ENCODE measurements around the gene GET4.

The GET4 gene

DNA sequence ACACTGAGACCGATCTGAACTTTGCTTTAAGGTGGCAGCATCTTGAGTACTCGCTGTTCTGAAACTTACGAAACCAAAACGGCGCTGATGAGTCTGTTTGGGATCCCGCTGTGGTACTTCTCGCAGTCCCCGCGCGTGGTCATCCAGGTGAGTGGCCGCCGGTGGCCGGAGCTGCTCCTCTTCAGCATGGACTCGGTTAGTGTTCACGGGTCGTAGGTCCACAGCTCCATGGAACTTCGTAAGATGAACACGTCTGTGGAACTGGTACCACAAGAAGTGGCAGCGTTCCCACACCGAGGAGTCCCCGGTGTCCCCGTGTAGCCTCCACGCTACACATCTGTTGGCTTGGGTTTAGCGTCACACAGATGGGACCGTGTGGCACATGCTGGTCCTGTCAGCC, 10.4 kb upstream of the GET4 start:
- H3K4me3 ChIP-seq (ENCODE audit: low read depth, low read length, poor library complexity, severe bottlenecking): no peak overlapping the region
- no peaks in the 10 kb centered on the region for H3K4me1 ChIP-seq (ENCODE audit: insufficient read depth, low read length, severe bottlenecking)
- H3K9me3 ChIP-seq (ENCODE audit: low read length): no peaks in the 10 kb centered on the region
- TF ChIP-seq, protein P1, sequence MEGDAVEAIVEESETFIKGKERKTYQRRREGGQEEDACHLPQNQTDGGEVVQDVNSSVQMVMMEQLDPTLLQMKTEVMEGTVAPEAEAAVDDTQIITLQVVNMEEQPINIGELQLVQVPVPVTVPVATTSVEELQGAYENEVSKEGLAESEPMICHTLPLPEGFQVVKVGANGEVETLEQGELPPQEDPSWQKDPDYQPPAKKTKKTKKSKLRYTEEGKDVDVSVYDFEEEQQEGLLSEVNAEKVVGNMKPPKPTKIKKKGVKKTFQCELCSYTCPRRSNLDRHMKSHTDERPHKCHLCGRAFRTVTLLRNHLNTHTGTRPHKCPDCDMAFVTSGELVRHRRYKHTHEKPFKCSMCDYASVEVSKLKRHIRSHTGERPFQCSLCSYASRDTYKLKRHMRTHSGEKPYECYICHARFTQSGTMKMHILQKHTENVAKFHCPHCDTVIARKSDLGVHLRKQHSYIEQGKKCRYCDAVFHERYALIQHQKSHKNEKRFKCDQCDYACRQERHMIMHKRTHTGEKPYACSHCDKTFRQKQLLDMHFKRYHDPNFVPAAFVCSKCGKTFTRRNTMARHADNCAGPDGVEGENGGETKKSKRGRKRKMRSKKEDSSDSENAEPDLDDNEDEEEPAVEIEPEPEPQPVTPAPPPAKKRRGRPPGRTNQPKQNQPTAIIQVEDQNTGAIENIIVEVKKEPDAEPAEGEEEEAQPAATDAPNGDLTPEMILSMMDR (IDR thresholded peaks at IDR 0.05; ENCODE audit: low read length): no peak
- TF ChIP-seq EZH2 (IDR thresholded peaks at IDR 0.05; ENCODE audit: borderline replicate concordance, low read length): no peak
- peaks cover 72% of the 10 kb centered on the region for H3K36me3 ChIP-seq (ENCODE audit: insufficient read depth, low read length)
- H3K27ac ChIP-seq (ENCODE audit: low read depth, low read length, poor library complexity, severe bottlenecking): no peak overlapping the region
- no peak overlapping the region for H2AFZ ChIP-seq (ENCODE audit: low read length)
- no peaks in the 10 kb centered on the region for H3K79me2 ChIP-seq (ENCODE audit: insufficient read depth, low read length)
- no peak overlapping the region for H3K9ac ChIP-seq (ENCODE audit: low read length)
- no peaks in the 10 kb centered on the region for H3F3A ChIP-seq (ENCODE audit: insufficient read depth, low read length)
- H3K27me3 ChIP-seq (ENCODE audit: insufficient read depth, low read length): no peaks in the 10 kb centered on the region
- H3K4me2 ChIP-seq (ENCODE audit: low read length): no peak overlapping the region
- no peaks in the 10 kb centered on the region for H4K20me1 ChIP-seq (ENCODE audit: insufficient read depth, low read length)
- H3K9me2 ChIP-seq (ENCODE audit: low read depth, low read length): no peaks in the 10 kb centered on the region

DNA sequence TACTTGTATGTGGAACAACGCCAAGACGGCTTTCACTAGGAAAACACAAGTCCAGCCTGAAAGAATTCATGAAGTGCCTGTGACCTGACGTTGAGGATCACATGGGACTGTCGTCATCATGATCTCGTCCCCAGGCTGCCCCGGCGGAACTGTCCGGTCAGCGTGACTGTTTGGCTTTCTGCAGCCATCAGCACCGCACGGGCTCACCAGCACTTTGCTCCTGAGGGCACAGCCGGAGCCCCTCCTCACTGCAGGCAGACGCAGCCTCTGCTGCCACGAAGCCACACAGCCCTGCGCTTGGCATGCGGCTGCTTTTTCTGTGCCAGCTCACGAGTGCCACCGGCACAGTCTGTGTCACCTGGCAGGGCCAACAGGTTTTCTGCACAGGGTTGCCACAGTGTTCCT, 9.4 kb upstream of the GET4 start:
- H3K36me3 ChIP-seq (ENCODE audit: insufficient read depth, low read length): peaks cover 67% of the 10 kb centered on the region
- H2AFZ ChIP-seq (ENCODE audit: low read length): no peak overlapping the region
- no peak overlapping the region for H3K27ac ChIP-seq (ENCODE audit: low read depth, low read length, poor library complexity, severe bottlenecking)
- H3K9ac ChIP-seq (ENCODE audit: low read length): no peak overlapping the region
- H3K79me2 ChIP-seq (ENCODE audit: insufficient read depth, low read length): no peaks in the 10 kb centered on the region
- no peaks in the 10 kb centered on the region for H3K4me1 ChIP-seq (ENCODE audit: insufficient read depth, low read length, severe bottlenecking)
- no peaks in the 10 kb centered on the region for H3K9me2 ChIP-seq (ENCODE audit: low read depth, low read length)
- no peak overlapping the region for H3K4me2 ChIP-seq (ENCODE audit: low read length)
- H3F3A ChIP-seq (ENCODE audit: insufficient read depth, low read length): no peaks in the 10 kb centered on the region
- H3K4me3 ChIP-seq (ENCODE audit: low read depth, low read length, poor library complexity, severe bottlenecking): no peak overlapping the region
- no peaks in the 10 kb centered on the region for H4K20me1 ChIP-seq (ENCODE audit: insufficient read depth, low read length)
- H3K27me3 ChIP-seq (ENCODE audit: insufficient read depth, low read length): no peaks in the 10 kb centered on the region
- no peaks in the 10 kb centered on the region for H3K9me3 ChIP-seq (ENCODE audit: low read length)
- TF ChIP-seq, protein P1 (IDR thresholded peaks at IDR 0.05; ENCODE audit: low read length): no peak
- TF ChIP-seq EZH2 (IDR thresholded peaks at IDR 0.05; ENCODE audit: borderline replicate concordance, low read length): no peak

DNA sequence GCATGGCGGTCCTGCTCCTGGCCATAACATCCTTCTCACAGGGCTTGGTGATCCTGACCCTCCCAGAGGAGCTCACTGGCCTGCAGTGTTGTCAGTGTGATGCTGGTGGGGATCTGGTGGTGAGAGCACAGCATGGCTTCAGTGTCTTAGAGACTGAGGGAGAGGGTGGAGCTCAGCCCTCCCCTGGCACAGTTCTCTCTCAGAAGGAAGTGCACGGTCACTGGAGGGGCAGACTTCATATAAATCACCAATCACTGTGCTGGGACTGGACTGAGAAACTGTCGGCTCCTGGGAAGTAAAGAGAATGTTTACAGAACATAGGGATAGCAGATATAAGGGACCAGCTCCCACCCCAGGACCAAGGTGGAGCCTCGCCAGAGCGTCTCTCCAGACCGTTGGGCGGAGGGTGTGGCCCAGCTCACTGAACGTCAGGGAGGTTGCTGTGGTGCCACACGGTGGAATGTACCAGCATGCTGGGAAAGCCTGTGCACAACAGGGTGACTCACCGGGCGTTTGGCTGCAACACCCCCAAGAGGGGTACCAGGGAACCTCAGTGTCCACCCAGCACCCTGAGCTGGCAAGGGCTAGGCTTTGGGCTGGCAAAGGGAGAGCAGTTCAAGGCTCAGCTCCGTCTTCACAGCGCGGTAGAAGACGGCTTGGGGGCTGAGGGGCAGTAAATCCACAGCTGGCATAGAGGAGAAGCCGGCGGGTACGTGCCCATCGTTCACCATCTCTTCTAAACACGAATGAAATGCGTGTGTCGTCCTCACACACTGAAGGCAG, 8.8 kb upstream of the GET4 start:
- no peaks in the 10 kb centered on the region for H3K9me2 ChIP-seq (ENCODE audit: low read depth, low read length)
- TF ChIP-seq EZH2 (IDR thresholded peaks at IDR 0.05; ENCODE audit: borderline replicate concordance, low read length): no peak
- TF ChIP-seq, protein P1 (IDR thresholded peaks at IDR 0.05; ENCODE audit: low read length): no peak
- no peak overlapping the region for H3K4me3 ChIP-seq (ENCODE audit: low read depth, low read length, poor library complexity, severe bottlenecking)
- no peaks in the 10 kb centered on the region for H3K4me1 ChIP-seq (ENCODE audit: insufficient read depth, low read length, severe bottlenecking)
- H3F3A ChIP-seq (ENCODE audit: insufficient read depth, low read length): no peaks in the 10 kb centered on the region
- no peak overlapping the region for H2AFZ ChIP-seq (ENCODE audit: low read length)
- H3K36me3 ChIP-seq (ENCODE audit: insufficient read depth, low read length): peaks cover 67% of the 10 kb centered on the region
- no peak overlapping the region for H3K9ac ChIP-seq (ENCODE audit: low read length)
- H3K27me3 ChIP-seq (ENCODE audit: insufficient read depth, low read length): no peaks in the 10 kb centered on the region
- no peak overlapping the region for H3K4me2 ChIP-seq (ENCODE audit: low read length)
- H3K27ac ChIP-seq (ENCODE audit: low read depth, low read length, poor library complexity, severe bottlenecking): no peak overlapping the region
- no peaks in the 10 kb centered on the region for H4K20me1 ChIP-seq (ENCODE audit: insufficient read depth, low read length)
- no peaks in the 10 kb centered on the region for H3K79me2 ChIP-seq (ENCODE audit: insufficient read depth, low read length)
- H3K9me3 ChIP-seq (ENCODE audit: low read length): no peaks in the 10 kb centered on the region

Measured in OCI-LY1 (cell line).